Raji (cell line): ENCODE results near the gene NEU3.

Experiments used
- POLR2A ChIP-seq: IDR thresholded peaks from 2 replicates; pipeline ENCODE4 v1.6.1; 2011; ENCODE audit warnings: low read depth, low read length, control low read depth; ENCODE audit not compliant: insufficient read depth

Gene NEU3

GRCh38 chr11:74970852-74971395, 17.8 kb upstream of the NEU3 start:
- TF ChIP-seq POLR2A, result no peak

GRCh38 chr11:74971424-74971823, 17.3 kb upstream of the NEU3 start:
- TF ChIP-seq POLR2A, result no peak

- no peak for TF ChIP-seq POLR2A
Measured at GRCh38 chr11:74978041-74978440, 10.7 kb upstream of the NEU3 start.

GRCh38 chr11:74980634-74981033, 8.1 kb upstream of the NEU3 start:
- TF ChIP-seq POLR2A, result no peak

- no peak for TF ChIP-seq POLR2A
Measured at GRCh38 chr11:74981888-74982287, 6.8 kb upstream of the NEU3 start.

GRCh38 chr11:74984070-74984469, 4.7 kb upstream of the NEU3 start:
- no peak for TF ChIP-seq POLR2A

- no peak for TF ChIP-seq POLR2A
Measured at GRCh38 chr11:74984730-74985129, 4.0 kb upstream of the NEU3 start.

GRCh38 chr11:74989260-74989638, 516 bp downstream of the NEU3 start:
- TF ChIP-seq POLR2A, result no peak

GRCh38 chr11:74990941-74991340, 2.2 kb downstream of the NEU3 start:
- no peak for TF ChIP-seq POLR2A

GRCh38 chr11:74992852-74993251, 4.1 kb downstream of the NEU3 start:
- TF ChIP-seq POLR2A, result no peak

- TF ChIP-seq POLR2A, result no peak
Measured at GRCh38 chr11:75000975-75001354, 12.2 kb downstream of the NEU3 start.

- no peak for TF ChIP-seq POLR2A
Measured at GRCh38 chr11:75001686-75002085, 13.0 kb downstream of the NEU3 start.

GRCh38 chr11:75002516-75002915, 13.8 kb downstream of the NEU3 start:
- no peak for TF ChIP-seq POLR2A

- TF ChIP-seq POLR2A, result no peak
Measured at GRCh38 chr11:75004215-75004614, 15.5 kb downstream of the NEU3 start.

GRCh38 chr11:75011357-75011756, 22.6 kb downstream of the NEU3 start:
- TF ChIP-seq POLR2A, result no peak

- TF ChIP-seq POLR2A, result no peak
Measured at GRCh38 chr11:75011872-75012271, 23.1 kb downstream of the NEU3 start.

GRCh38 chr11:75013051-75013450, 24.3 kb downstream of the NEU3 start:
- no peak for TF ChIP-seq POLR2A

- TF ChIP-seq POLR2A, result no peak
Measured at GRCh38 chr11:75014129-75014528, 25.4 kb downstream of the NEU3 start.

GRCh38 chr11:75022296-75022695, 33.6 kb downstream of the NEU3 start:
- TF ChIP-seq POLR2A, result no peak
